Ovary (tissue), 3 donors: ENCODE data around the gene APOL5.

Source experiments
- CTCF ChIP-seq, 3 donors: fragments of 450-650 bp in 2 of 3; fragments of 200-600 bp in 1 of 3; IDR thresholded peaks; one replicate each; pipeline versions ENCODE4 v1.5.1 to v1.8.0; 2016 to 2022; ENCODE audit warnings: antibody characterized with exemption in 3 of 3, mild to moderate bottlenecking in 1 of 3
- POLR2A ChIP-seq: fragments of 450-650 bp; IDR thresholded peaks from one replicate; pipeline ENCODE4 v1.6.1; 2017; ENCODE audit warnings: antibody characterized with exemption, mild to moderate bottlenecking, moderate library complexity
- donor health status: DM: no; HTN: no; CAD: no.

- TF ChIP-seq CTCF (IDR thresholded peaks at IDR 0.05): no peak
- no peak for TF ChIP-seq POLR2A
Measured at GRCh38 chr22:35686298-35686697, 31.4 kb upstream of the APOL5 start.
